CD4-positive, alpha-beta T cell treated with Interleukin-15 for 4 hours (primary cell): ENCODE measurements around the gene LYPD4.
"Not testable (repeated sequence)": the region's sequence is repeated elsewhere in the genome, so short reads cannot be mapped to it uniquely, and the experiment has no call there.

Experiments
- DNase-seq: peaks from one replicate; pipeline ENCODE4 v3.0.0-alpha.2; 2020; ENCODE audit warnings: low spot score

LYPD4 gene

GRCh38 chr19:41799444-41800000, 45.0 kb downstream of the LYPD4 start:
- DNase-seq: no peak

DNA sequence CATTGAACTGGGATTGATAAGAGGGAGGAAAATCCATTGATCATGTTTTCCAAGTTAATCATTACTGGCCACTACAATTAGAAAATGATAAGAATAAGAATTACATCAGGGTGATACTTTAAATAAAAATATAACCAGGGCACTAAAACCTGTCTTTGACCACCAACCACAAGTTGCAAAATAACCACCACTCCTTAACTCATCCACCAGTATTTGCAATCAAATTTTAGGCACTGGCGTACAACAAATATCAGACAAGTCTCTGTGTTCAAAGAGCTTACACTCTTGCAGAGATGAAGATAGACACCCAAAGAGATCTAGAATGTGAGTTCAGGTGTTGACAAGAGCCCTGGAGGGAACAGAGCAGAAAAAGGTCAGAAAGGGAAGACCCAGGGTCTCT, 47.6 kb downstream of the LYPD4 start:
- DNase-seq: no peak

DNA sequence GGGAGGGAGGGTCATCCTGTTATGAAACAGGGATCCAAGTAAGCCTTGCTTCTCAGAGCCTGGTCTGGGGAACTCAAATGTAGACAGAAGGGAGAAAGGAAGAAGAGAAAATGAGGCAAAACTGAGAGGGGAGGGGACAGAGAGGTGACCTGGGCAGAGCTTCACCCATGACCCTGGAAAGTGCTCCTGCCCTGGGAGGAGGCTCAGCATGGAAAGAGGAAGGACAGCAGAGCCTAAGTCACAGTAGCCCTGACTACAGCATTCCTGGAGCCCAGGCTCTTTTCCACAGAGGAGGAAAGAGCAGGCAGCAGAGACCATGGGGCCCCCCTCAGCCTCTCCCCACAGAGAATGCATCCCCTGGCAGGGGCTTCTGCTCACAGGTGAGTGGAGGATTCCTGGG, 48.1 kb downstream of the LYPD4 start, which contains the start of gene CEACAM3:
TSS of gene CEACAM3 (plus strand) at position 226 of the 400 bp plus-strand sequence. CDS start at position 317, 91 bp downstream.
- DNase-seq: no peak

DNA sequence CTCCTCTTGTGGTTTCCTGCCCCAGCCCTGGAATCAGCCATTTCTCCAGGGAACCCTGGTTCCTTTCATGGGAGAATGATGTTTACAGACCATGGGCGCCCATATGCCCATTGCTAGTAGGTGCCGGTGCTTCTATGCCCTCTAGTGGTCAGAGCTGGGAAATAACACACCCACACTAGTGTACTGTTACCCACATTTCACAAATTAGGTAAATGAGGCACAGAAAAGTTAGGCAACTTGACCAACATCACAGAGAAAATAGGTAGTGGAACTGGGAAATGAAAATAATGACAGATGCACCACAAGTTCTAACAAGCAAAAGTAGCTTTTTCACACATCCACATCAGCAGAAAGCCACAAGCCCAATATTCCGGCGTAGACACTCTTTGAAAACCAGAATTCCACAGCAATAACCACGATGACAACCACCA, 49.4 kb downstream of the LYPD4 start:
- peak; percentile 72 for DNase-seq

DNA sequence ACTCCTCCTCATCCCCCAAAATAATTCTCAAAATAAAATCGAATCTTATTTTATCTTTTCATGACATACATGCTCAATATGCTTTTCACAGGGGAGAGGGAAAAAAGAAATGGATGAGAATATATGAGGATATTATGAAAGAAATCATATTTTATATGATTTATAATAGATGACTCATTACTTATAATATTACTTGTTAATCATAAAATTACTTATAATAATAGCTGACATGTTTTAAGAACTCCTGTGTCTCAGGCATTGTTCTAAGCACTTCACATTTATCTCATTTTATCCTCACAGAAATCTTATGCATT, 51.1 kb downstream of the LYPD4 start:
- DNase-seq: no peak

- DNase-seq: peak; percentile 31
Measured at GRCh38 chr19:41792513-41793413, 51.7 kb downstream of the LYPD4 start.

- DNase-seq: not testable (repeated sequence)
Measured at GRCh38 chr19:41789053-41789452, 55.4 kb downstream of the LYPD4 start.

- not testable (repeated sequence) for DNase-seq
Measured at GRCh38 chr19:41788518-41788917, 56.0 kb downstream of the LYPD4 start.
